Stomach (tissue), 4 donors: Measurements from ENCODE around the gene STARD3.

Experiments
- POLR2A ChIP-seq, 4 donors: fragments of 450-650 bp; IDR thresholded peaks; one replicate each; pipeline ENCODE4 v1.6.1; 2016; ENCODE audit warnings: antibody characterized with exemption in 4 of 4, control low read depth in 2 of 4, mild to moderate bottlenecking in 1 of 4, moderate library complexity in 1 of 4
- POLR2AphosphoS5 ChIP-seq, 3 donors: sonication (generic); formaldehyde crosslinking; IDR thresholded peaks; one replicate each; pipeline ENCODE4 v1.6.1; 2016; ENCODE audit warnings: antibody characterized with exemption in 3 of 3
- TF ChIP-seq, protein P1 (sequence below), 7 experiments: fragments of 450-650 bp in 4 of 7; fragments of 200-600 bp in 3 of 7; sonication (generic) in 3 of 7; IDR thresholded peaks; one replicate each; pipeline ENCODE4 v1.5.1; 2016 to 2019; ENCODE audit warnings: antibody characterized with exemption in 7 of 7, control low read depth in 2 of 7, mild to moderate bottlenecking in 1 of 7

DNA sequence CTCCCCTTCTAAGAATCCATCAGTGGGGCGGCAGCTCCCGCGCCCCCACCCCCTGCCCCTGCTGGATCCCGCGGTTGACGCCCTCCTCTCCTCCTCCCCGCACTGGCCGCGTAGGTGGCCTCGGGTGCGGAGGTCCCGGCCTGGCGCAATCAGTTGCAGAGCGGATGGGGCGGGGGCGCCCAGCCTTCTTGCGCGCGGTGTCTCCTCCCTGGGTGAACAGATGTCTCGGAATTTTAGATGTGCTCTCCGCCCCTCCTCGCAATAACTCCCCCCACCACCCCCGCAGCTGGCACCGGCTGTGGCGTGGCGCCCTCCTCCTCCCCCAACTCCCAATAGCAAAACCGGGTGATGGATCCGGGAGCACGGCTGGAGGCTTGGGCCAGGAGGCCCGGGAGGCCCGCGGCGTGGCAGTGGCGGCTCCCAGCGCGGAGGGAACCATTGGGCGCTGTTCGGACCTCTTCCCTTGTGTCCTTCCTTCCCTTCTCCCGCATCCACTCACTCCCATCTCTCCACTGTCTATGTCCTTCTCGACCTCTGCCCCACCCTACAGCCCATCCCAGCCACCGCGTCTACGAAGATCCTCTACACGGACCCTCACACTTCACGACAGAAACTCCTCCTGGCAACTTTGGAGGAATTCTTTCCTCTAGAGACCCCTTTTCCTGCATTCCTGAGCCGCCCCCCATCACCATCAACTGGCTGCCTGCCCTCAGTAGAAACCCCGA, 40.2 kb upstream of the STARD3 start:
- TF ChIP-seq, protein P1, sequence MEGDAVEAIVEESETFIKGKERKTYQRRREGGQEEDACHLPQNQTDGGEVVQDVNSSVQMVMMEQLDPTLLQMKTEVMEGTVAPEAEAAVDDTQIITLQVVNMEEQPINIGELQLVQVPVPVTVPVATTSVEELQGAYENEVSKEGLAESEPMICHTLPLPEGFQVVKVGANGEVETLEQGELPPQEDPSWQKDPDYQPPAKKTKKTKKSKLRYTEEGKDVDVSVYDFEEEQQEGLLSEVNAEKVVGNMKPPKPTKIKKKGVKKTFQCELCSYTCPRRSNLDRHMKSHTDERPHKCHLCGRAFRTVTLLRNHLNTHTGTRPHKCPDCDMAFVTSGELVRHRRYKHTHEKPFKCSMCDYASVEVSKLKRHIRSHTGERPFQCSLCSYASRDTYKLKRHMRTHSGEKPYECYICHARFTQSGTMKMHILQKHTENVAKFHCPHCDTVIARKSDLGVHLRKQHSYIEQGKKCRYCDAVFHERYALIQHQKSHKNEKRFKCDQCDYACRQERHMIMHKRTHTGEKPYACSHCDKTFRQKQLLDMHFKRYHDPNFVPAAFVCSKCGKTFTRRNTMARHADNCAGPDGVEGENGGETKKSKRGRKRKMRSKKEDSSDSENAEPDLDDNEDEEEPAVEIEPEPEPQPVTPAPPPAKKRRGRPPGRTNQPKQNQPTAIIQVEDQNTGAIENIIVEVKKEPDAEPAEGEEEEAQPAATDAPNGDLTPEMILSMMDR (IDR thresholded peaks at IDR 0.05): no peak
- TF ChIP-seq POLR2AphosphoS5 (IDR thresholded peaks at IDR 0.05) (no peak), POLR2A (IDR thresholded peaks at IDR 0.05) (no peak)
